Gastroesophageal sphincter (tissue), 3 donors: Measurements from ENCODE around the gene HPN.

Experiments used
- POLR2AphosphoS5 ChIP-seq: sonication (generic); formaldehyde crosslinking; IDR thresholded peaks from one replicate; pipeline ENCODE4 v1.6.1; 2017; ENCODE audit warnings: antibody characterized with exemption
- TF ChIP-seq, protein P1 (sequence below), 4 experiments: fragments of 200-600 bp in 2 of 4; fragments of 450-650 bp in 2 of 4; sonication (generic) in 1 of 4; IDR thresholded peaks; one replicate each; pipeline ENCODE4 v1.5.1; 2017 to 2019; ENCODE audit warnings: antibody characterized with exemption in 4 of 4, mild to moderate bottlenecking in 2 of 4, moderate library complexity in 2 of 4

DNA sequence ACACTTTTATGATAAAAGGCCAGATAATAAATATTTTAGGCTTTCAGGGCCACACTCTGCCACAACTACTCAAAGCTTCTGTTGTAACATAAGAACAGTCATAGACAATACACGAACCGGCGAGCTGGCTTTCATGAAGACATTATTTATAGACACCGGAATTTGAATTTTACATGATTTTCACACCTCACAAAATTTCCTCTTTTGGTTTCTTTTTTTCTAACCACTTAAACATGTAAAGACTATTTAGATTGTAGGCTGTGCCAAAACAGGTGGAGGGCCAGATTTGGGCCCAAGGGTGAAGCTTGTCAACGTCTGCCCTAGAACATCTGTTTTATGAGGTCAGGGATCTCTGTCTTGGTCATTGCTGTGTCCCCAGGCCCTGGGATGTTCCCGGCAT, 44.4 kb downstream of the HPN start:
- TF ChIP-seq POLR2AphosphoS5 = no peak
- TF ChIP-seq, protein P1, sequence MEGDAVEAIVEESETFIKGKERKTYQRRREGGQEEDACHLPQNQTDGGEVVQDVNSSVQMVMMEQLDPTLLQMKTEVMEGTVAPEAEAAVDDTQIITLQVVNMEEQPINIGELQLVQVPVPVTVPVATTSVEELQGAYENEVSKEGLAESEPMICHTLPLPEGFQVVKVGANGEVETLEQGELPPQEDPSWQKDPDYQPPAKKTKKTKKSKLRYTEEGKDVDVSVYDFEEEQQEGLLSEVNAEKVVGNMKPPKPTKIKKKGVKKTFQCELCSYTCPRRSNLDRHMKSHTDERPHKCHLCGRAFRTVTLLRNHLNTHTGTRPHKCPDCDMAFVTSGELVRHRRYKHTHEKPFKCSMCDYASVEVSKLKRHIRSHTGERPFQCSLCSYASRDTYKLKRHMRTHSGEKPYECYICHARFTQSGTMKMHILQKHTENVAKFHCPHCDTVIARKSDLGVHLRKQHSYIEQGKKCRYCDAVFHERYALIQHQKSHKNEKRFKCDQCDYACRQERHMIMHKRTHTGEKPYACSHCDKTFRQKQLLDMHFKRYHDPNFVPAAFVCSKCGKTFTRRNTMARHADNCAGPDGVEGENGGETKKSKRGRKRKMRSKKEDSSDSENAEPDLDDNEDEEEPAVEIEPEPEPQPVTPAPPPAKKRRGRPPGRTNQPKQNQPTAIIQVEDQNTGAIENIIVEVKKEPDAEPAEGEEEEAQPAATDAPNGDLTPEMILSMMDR (IDR thresholded peaks at IDR 0.05) = no peak
